ENCODE results near the gene MGLL.

The MGLL gene

GRCh38 chr3:127772273-127772672 lies 50.0 kb downstream of the MGLL start:
- Histone ChIP-seq H3K4me1 (ENCODE audit: low read length) (no peaks in the 10 kb centered on the region), H3K4me2 (ENCODE audit: low read depth, low read length) (no peak overlapping the region), H3F3A (ENCODE audit: insufficient read depth, low read length) (no peaks in the 10 kb centered on the region), H3K4me3 (ENCODE audit: low read length) (no peak overlapping the region), H4K20me1 (ENCODE audit: insufficient read depth, low read length) (no peaks in the 10 kb centered on the region), H3K9me2 (replicated peaks; ENCODE audit: insufficient read depth, low read length) (no peaks in the 10 kb centered on the region), H3K79me2 (ENCODE audit: low read length) (no peaks in the 10 kb centered on the region), H3K36me3 (replicated peaks; ENCODE audit: insufficient read depth, low read length) (no peaks in the 10 kb centered on the region), H3K27ac (ENCODE audit: low read length) (no peak overlapping the region), H2AFZ (ENCODE audit: low read length) (no peak overlapping the region), H3K27me3 (replicated peaks; ENCODE audit: insufficient read depth, low read length) (no peaks in the 10 kb centered on the region), H3K9me3 (replicated peaks; ENCODE audit: insufficient read depth, low read length) (no peaks in the 10 kb centered on the region), H3K9ac (ENCODE audit: low read length) (no peak overlapping the region)
- DNase-seq, result no peak
- TF ChIP-seq EZH2 (optimal IDR thresholded peaks at IDR 0.05; ENCODE audit: low read depth, low read length) (no peak), EZH2phosphoT487 (IDR thresholded peaks at IDR 0.05; ENCODE audit: low read length) (no peak), CTCF (IDR thresholded peaks at IDR 0.05; ENCODE audit: low read length) (no peak)

GRCh38 chr3:127771746-127772145 lies 50.6 kb downstream of the MGLL start:
- no peak for DNase-seq

GRCh38 chr3:127770671-127771355 lies 51.5 kb downstream of the MGLL start:
- Histone ChIP-seq H3K27ac (ENCODE audit: low read length) (no peak overlapping the region), H3K4me1 (ENCODE audit: low read length) (no peaks in the 10 kb centered on the region), H3K36me3 (replicated peaks; ENCODE audit: insufficient read depth, low read length) (no peaks in the 10 kb centered on the region), H4K20me1 (ENCODE audit: insufficient read depth, low read length) (no peaks in the 10 kb centered on the region), H3K9me3 (replicated peaks; ENCODE audit: insufficient read depth, low read length) (no peaks in the 10 kb centered on the region), H3K9me2 (replicated peaks; ENCODE audit: insufficient read depth, low read length) (no peaks in the 10 kb centered on the region), H3K9ac (ENCODE audit: low read length) (no peak overlapping the region), H3F3A (ENCODE audit: insufficient read depth, low read length) (no peaks in the 10 kb centered on the region), H3K27me3 (replicated peaks; ENCODE audit: insufficient read depth, low read length) (no peaks in the 10 kb centered on the region), H3K4me3 (ENCODE audit: low read length) (no peak overlapping the region), H3K4me2 (ENCODE audit: low read depth, low read length) (no peak overlapping the region), H2AFZ (ENCODE audit: low read length) (no peak overlapping the region), H3K79me2 (ENCODE audit: low read length) (no peaks in the 10 kb centered on the region)
- TF ChIP-seq EZH2 (optimal IDR thresholded peaks at IDR 0.05; ENCODE audit: low read depth, low read length), result no peak
- no peak for TF ChIP-seq EZH2phosphoT487 (IDR thresholded peaks at IDR 0.05; ENCODE audit: low read length)
- TF ChIP-seq CTCF (IDR thresholded peaks at IDR 0.05; ENCODE audit: low read length), result no peak
- no peak for DNase-seq

More at GRCh38 chr3:127771746-127772145, 50.6 kb downstream of the MGLL start:
- Histone ChIP-seq H3K36me3 (replicated peaks; ENCODE audit: insufficient read depth, low read length) (no peaks in the 10 kb centered on the region), H2AFZ (ENCODE audit: low read length) (no peak overlapping the region), H3K4me2 (ENCODE audit: low read depth, low read length) (no peak overlapping the region), H3K27ac (ENCODE audit: low read length) (no peak overlapping the region), H3K27me3 (replicated peaks; ENCODE audit: insufficient read depth, low read length) (no peaks in the 10 kb centered on the region), H3K79me2 (ENCODE audit: low read length) (no peaks in the 10 kb centered on the region), H3K4me3 (ENCODE audit: low read length) (no peak overlapping the region), H4K20me1 (ENCODE audit: insufficient read depth, low read length) (no peaks in the 10 kb centered on the region), H3F3A (ENCODE audit: insufficient read depth, low read length) (no peaks in the 10 kb centered on the region), H3K9ac (ENCODE audit: low read length) (no peak overlapping the region), H3K4me1 (ENCODE audit: low read length) (no peaks in the 10 kb centered on the region), H3K9me2 (replicated peaks; ENCODE audit: insufficient read depth, low read length) (no peaks in the 10 kb centered on the region), H3K9me3 (replicated peaks; ENCODE audit: insufficient read depth, low read length) (no peaks in the 10 kb centered on the region)
- TF ChIP-seq EZH2 (optimal IDR thresholded peaks at IDR 0.05; ENCODE audit: low read depth, low read length) (no peak), EZH2phosphoT487 (IDR thresholded peaks at IDR 0.05; ENCODE audit: low read length) (no peak), CTCF (IDR thresholded peaks at IDR 0.05; ENCODE audit: low read length) (no peak)

Data from MM.1S (cell line).